OCI-LY3 (cell line): ENCODE measurements around the gene OR2T35.

ENCODE experiments used
- CTCF ChIP-seq: fragments of 200-600, 300-600 bp; sonication (generic); IDR thresholded peaks from 2 replicates; pipeline ENCODE4 v1.5.1; 2014; ENCODE audit warnings: antibody characterized with exemption, low read length, low read depth
- EZH2phosphoT487 ChIP-seq: fragments of 200-600 bp; shearing (Covaris generic); IDR thresholded peaks from 2 replicates; pipeline ENCODE4 v1.6.1; 2018; ENCODE audit warnings: antibody characterized with exemption, mixed run types, low read depth

DNA sequence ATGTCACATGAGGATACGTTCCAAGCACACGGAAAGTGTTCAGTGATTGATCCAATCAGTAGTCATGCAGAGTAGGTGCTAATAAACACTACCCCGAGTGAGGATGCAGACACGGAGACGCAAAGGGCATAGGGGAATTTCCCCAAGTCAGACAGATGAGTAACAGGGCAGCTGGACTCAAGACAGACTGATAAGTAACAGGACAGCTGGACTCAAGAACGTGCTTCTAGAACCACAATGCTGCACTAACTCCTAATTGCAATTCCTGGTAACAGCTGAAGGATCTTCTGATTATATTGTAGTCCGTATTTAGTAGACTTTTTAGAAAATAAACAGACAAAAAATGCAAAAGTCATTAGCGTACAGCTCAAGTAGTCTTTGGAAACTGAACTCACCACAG is 45.7 kb downstream of the OR2T35 start:
- TF ChIP-seq CTCF (no peak), EZH2phosphoT487 (no peak)
